ENCODE measurements around the gene MPO. TPM values are rescaled to one million over a fixed set of nuclear protein-coding genes. Genes with fewer than 3 reads are reported as not detected.

MPO gene
- total and polyA plus RNA-seq, 2 of the 8 experiments (the other 6 are each of a cell fraction or from before 2014, with no cell fraction given): 0.06 to 0.74 TPM

- no peak for TF ChIP-seq JUND (IDR thresholded peaks at IDR 0.05; ENCODE audit: low read length)
- TF ChIP-seq POU5F1 (IDR thresholded peaks at IDR 0.05; ENCODE audit: low read depth, low read length): no peak
- no peak for TF ChIP-seq CHD7 (IDR thresholded peaks at IDR 0.05; ENCODE audit: insufficient replicate concordance, low read length)
- no peak for TF ChIP-seq TAF7 (optimal IDR thresholded peaks at IDR 0.05; ENCODE audit: borderline replicate concordance, low read depth, low read length)
- no peak for TF ChIP-seq TEAD4 (IDR thresholded peaks at IDR 0.05; ENCODE audit: low read depth, low read length)
- no peak for TF ChIP-seq RAD21 (IDR thresholded peaks at IDR 0.05 in 1 of 2, conservative IDR thresholded peaks at IDR 0.05 in 1 of 2; ENCODE audit: low read depth in 2 of 2, low read length in 2 of 2)
- no peak for TF ChIP-seq NRF1 (IDR thresholded peaks at IDR 0.05; ENCODE audit: low read depth, low read length)
Measured at GRCh38 chr17:58267347-58268324, 13.1 kb downstream of the MPO start (continued).
